NCI-H2081 treated with DMSO at 0.1 percent for 48 hours (cell line): Measurements from ENCODE around the gene ITPR1.
A peak's percentile ranks its signal among the peaks of the same experiment; 100 is the strongest.
"Not testable (repeated sequence)": the region's sequence is repeated elsewhere in the genome, so short reads cannot be mapped to it uniquely, and the experiment has no call there.

Experiments used
- DNase-seq: peaks from one replicate; lab custom pipeline; 2025; lab: John Stamatoyannopoulos, UW

The ITPR1 gene

DNA sequence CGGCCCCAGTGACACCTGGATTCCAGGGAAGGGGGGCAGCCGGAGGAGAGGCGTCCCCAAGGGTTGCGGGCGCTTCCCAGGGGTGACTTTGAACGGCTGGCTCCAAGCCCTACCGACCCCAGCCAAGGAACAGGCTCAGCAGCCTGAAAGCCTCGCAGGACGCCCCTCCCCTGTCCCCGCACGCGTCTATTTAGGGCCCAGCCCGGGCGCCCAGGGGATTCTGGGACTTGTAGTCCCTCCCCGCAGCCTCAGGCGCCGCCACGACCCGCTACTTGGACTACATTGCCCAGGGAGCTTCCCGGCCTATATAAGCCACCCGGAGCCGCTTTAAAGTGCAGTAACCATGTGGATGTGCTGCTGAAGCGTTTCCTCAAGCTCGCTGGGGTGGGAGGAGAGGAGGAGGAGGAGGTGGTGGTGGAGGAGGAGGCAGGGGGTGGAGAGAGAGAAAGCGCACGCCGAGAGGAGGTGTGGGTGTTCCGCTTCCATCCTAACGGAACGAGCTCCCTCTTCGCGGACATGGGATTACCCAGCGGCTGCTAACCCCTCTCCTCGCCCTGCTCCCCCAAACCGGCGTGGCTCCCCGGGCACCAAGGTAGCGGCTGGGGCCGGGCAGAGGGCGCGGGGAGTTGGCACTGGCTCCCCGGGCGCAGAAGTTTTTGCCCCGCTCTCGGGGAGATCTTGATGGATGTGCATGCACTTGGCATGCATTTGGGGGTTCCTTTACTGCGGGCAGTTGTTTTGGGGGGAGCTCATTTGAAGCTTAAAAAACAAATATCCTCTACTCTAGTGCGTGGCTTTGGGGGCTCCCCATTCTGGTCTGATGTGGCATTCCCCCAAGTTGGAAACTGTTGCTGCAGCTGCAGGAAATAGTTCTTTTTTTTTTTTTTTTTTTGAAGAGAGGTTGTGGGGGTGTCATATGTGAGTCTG lies at the start of gene ITPR1:
Gene ITPR1, plus strand, starts transcription at position 335 of the 927 bp plus-strand sequence. CDS start 23,144 bp downstream, outside the sequence.
- DNase-seq: peak; percentile 74

DNA sequence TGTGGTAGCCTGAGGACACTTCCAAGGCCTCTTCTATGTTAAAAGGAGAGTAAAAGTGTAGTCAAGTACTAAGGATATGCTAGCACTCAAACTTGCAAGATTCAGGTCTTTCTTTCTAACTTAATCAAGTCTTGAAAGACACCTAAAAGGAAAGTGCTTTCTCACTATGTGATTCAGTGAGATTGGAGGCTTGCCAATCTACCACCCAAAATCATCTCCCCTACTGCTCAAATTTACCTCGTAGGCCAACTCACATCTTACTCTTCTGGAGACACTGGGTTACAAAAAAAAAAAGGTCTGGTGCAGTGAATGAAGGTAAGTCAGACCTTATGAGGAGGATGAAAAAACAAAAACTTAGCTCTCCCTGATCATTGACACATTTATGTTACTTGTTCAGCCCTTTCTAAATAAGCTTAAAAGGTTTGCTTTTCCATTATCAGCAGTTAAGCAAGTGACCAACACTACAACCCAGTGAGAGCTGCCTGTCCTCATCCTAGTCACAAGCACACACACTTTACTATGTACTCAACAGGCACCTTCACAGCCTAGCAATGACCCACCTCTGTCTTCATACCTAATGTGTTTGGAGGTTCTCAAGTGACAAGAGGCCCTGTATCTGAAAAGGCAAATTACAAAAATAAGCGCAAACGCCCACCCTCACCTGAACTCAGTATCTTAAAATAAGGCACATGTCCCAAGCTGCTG lies 45.7 kb upstream of the ITPR1 start:
- DNase-seq: no peak

DNA sequence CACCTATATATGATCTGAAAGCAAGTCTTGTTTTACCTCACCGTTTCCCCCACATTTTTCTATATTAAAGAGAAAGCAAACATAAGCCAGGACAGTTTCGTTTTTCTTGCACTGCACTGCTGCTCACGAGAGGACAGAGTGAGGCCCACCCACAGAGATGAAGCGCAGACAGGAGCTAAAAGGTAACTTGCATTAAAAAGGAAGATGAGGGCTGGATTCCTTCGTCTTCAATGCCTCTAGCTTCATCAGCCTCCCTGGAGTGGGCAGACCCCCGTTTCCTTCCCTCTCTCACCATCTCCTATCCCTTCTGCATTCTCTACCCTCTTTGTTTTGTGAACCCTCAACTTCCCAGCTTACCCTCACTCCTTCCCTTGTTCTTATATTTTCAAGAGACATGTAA lies 45.0 kb upstream of the ITPR1 start:
- DNase-seq: no peak

DNA sequence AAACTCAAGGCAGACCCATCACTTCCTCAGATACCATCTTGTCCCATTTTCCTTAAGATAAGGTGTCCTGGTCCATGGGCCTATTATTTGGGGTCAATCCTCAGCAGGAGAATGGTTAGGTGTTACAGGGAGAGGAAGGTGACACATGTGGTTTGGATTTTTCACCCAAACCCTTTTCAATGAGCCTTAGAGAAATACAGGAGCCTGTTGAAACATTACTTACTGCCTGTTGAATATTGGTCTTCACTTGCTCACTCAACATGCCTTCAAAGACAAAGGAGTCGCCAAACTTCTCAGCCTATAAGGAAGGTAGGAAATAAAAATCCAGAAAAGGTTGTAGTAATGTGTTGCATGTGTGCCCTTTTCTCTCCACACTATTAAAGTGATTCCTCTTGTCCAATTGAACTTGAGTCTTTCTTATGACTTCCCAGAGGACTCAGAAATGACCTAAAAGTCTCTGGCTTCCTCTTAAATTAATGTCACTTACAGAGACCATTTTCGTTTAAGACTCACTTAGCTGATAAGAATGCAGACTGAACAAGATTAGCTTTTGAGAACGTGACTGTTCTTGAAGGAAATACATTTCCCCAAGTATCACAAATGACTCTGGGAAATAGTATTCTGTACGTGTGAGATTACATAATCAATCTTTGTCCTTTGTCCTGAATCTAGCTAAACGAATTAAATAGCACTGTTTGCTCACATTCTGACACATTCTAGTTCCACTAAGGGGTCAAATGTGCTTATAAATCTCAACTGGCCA lies 43.9 kb upstream of the ITPR1 start:
- DNase-seq: no peak

DNA sequence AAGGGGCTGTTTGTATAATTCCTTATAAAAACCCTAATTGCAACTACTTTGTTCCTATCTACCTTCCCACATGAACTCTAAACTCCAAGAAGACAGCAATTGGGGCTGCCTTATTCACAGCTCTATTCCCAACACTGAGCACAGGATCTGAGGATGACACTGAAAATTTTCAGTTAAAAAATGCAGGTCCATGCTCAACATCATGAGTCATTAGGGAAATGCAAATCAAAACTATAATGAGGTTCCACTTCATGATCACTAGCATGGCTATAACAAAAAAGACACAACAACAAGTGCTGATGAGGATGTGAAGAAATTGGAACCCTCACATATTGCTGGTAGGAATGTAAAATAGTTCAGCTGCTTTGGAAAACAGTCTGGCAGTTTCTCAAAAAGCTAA lies 39.0 kb upstream of the ITPR1 start:
- DNase-seq: no peak

DNA sequence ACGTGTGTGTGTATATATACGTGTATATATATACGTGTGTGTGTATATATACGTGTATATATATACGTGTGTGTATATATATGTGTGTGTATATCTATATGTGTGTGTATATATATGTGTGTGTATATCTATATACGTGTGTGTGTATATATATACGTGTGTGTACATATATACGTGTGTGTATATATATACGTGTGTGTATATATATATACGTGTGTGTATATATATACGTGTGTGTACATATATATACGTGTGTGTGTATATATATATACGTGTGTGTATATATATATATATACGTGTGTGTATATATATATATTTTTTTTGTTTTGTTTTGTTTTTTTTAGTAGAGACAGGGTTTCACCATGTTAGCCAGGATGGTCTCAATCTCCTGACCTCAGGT lies 36.4 kb upstream of the ITPR1 start:
- DNase-seq: not testable (repeated sequence)

DNA sequence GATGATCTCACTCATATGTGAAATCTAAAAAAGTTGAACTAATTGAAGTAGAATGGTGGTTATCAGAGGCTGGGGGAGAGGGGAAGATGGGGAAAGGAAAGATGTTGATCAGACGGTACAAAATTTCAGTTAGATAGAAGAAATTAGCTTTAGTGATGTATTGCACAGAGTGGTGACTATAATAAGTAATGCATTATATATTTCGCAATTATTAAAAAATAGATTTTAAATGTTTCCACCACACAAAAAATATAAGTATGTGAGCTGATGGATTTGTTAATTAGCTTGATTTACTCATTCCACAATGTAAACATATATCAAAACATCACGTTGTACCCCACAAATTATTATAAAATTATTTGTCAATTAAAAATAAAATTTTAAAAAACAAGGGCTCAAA lies 34.2 kb upstream of the ITPR1 start:
- no peak for DNase-seq

DNA sequence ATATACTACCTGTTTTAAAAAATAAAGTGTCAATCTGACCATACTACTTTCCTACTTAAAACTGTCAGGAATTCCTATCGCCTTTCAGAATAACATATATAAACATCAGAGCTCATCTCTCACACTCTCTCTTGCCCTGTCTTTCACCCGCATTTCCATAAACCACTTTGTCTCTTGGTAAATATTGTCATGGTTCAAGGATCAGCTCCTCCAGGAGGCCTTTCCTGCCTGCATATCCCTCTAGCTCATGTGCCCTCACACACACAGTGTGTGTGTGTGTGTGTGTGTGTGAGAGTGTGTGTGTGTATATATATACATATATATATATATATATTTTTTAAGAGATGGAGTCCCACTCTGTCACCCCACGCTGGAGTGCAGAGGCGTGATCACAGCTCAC lies 32.8 kb upstream of the ITPR1 start:
- no peak for DNase-seq

DNA sequence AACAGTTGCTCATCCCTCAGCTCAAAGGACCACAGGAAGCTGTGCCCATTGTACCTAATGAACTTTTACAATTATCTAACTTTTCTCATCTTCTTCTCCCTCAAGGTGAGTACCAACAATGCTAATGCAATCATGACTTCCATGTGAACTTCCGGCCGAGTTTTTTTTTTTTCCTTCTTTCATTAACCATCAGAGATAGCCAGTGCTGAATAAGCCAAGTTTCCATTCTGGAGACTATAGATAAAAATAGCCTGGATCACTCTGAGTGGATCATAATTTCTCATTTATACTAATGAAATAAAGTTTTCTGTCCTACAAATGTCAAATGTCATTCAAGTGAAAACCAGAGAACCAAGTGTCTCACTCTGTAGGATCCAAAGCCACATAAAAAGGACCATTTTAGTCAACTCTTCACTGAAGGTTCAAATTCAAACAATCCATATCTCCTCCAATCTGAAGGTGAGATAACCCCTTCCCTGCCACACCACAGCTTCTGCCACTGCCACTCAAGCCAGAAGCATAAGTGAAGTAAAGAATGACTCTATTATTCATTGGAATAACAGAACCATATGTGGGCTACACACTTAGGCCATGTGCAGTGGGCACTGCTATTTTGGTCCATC lies 31.6 kb upstream of the ITPR1 start:
- no peak for DNase-seq

DNA sequence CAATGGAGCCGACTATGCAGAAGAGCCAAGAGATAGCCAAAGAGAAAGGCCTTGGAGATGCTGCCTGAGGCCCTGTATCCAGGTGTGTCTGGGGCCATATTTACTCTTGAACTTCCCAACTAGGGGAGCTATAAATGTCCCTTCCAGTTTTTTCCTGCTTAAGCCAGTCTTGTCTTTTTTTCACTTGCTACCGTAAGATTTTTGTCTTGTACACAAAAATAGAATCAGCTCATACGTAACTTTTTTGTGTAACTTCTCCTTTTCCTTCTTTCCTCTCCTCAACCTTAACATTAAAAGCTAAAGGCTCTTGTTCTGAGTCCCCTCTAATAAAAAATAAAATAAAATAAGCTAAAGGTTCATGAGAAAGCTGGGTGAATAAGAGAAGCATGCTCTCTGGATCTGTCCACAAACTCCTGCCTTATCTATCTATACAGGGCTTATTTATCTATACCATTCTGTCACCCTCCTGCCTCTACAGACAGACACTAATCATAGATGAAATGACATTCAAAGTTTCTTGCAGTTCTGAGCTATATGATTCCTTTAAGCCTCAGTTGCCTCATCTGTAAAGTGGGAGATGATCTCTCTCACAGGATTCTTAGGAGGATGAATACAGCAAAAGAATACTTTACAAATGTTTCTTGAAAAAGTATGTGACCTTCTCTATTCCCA lies 30.6 kb upstream of the ITPR1 start:
- no peak for DNase-seq

DNA sequence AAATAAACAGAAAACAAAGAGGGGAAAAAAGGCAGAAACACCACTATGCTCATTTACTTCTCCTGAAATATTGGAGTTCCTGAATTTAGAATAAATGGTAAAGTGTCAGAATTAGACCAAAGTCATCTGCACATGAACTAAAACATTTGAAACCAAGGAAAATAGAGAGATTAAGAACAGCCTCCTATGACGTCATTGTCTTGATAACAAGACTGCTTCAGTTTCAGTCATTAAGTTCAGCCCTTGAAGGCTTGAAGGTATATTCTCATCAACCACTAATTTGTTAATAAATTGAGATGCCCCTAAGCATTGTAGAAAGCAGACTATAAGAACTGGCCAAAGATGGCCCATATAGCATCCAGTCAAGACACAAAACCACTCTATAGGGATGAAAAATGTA lies 28.6 kb upstream of the ITPR1 start:
- no peak for DNase-seq

DNA sequence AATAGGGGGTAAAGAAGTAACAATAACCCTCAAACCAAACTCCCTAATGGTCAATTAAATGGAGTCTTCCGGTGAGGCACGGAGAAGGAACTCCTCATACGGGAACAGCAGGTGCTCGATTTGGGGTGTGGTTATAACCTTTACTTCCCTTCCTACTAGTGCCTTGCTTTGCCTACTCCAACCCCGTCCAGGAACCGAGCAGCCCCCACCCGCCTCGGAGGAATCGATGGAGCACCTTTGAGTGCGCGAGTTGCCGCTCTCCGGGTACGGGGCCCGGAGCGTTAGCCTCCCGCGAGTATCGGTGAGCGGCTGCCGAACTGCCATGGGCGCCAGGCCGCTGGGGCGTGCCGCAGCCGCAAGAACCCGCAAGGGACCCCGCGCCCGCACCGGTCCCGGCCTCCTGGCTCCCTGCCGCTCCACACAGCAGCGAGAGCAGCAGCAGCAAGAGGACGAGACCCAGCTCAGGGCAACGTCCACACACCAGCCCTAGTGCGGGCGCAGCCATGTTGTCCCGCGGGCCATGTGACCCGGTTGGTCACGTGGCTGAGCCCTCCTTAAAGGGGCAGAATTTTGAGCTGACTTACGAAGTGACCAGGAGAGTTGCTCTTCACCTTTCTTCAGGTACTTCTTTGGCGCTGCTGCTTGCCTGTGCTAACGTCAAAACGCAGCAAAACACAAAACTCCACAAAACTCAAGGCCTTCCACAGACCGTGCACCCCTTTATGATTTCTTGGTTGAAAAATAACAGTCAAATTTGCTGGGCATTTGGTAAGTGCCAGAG lies 26.2 kb upstream of the ITPR1 start, which contains the start of gene SUMF1:
Gene SUMF1, minus strand, starts transcription at position 529 of the 781 bp plus-strand sequence. Its CDS starts 24 bp downstream, at position 505.
- DNase-seq: no peak

DNA sequence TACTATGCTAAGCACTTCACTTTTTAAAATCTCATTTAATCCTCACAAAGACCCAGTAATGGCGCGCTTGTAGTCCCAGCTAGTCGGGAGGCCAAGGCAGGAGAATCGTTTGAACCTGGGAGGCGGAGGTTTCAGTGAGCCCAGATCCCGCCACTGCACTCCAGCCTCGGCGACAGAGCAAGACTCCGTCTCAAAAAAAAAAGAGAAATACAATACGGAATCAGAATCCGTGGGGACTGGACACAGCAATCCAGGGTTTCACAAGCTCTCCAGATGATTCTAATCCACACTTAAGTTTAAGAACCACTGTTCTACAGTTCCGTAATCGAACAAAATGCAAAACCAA lies 25.7 kb upstream of the ITPR1 start:
- no peak for DNase-seq

DNA sequence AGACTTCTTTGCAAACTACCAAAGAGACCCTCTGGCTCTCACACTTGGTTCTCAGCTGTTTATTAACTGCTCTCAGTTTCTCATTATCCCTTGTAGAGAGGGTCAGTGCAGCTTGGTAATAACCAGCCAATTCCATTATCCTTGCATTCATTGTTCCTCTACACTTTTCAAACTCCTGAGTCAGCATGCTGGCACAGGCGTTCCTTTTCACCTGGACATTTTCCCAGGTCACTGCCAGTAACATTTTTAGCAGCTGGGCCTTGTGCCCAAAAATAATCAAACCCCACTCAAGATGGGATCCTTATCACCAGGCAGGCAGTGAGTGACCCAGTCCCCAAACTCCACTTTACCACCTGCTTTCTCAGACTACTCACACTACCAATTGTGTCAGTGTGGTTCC lies 21.2 kb upstream of the ITPR1 start:
- DNase-seq: no peak

DNA sequence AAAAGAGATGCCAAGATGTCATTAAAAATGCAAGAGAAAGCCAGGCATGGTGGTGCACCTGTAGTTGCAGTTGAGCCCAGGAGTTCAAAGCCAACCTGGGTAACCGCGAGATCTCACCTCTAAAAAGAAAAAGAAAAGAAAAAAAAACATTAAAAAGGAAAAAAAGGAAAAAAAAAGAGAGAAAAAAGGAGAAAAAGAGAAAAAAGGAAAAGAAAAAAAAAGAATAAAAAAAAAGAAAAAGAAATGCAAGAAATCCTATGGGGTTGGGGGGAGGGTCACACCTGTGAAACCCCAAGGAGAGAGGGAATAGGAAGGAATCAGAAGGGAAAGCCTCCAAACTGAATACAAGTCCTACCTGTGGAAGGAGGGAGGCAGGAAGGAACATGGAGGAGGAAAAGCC lies 20.8 kb upstream of the ITPR1 start:
- DNase-seq: no peak

DNA sequence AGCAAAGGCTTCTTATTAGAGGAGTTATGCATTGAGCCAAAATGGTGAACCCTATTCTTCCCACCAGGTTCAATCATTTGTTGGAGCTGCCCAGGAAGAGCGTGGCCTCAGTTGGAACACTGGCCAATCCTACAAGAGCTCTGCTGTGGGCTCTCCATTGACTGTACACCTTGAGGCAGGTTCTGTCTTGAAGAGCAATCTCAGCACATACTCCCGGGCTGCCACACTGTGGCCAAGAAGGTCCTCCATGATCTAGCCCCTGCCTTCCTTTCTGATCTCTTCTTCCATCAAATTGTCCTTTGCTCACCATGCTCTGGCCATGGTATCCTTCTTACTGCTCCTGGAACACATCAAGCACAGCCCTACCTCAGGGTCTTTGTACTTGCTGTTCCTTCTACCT lies 20.4 kb upstream of the ITPR1 start:
- no peak for DNase-seq

DNA sequence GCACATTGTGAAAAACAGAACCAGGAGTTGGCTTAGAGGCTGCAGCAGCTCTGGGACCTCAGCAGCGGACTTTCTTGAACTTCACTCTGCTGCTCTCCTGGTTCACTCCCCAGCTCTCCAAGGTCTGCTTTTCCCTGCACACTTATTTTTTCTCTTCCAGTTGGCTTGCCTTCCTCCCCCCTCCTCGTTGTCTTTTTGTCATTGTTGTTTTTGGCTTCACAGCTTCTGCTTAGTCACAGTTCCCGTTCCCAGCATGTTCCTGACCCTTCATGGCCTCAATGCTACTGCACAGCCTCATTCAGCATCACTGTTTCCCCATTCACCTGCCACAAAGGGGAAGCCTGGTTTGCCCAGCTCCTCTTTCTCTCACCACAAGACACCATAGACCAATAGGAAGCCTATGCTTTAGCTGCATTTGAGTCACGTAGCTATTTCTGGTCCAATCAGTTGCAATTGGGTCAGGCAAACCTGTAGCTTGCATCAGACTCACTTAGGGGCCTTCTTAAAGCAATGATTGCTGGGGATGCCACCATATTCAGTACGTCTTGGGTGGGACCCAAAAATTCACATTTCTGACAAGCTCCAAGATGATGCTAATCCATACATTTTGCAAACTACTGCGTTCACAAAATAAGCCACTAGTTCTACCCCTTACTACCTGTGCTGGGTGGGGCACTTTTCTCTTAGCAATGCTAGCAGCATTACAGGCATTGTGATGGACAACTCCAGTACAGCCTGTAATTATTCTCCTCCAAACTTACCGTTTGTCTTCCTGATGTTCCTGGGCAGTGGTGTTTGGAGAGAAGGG lies 18.3 kb upstream of the ITPR1 start:
- no peak for DNase-seq

DNA sequence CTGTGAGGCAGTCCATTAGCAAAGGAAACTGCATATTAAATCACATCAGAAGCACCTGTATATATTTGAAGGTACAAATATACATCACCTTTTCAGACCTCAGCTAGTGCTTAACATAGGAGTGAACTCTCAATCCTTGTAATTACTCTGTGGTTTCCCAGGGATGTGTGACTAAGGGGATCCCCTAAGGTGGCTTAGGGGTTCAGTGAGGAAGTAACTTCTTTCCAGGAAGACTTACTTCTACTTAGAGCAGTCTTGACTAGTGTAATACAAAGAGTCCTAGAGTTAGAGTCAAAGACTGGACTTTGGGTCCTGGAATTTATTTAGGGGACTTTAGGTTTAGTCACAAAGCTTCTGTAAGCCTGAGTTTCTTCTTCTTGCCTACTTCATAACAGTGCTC lies 17.3 kb upstream of the ITPR1 start:
- DNase-seq: no peak

DNA sequence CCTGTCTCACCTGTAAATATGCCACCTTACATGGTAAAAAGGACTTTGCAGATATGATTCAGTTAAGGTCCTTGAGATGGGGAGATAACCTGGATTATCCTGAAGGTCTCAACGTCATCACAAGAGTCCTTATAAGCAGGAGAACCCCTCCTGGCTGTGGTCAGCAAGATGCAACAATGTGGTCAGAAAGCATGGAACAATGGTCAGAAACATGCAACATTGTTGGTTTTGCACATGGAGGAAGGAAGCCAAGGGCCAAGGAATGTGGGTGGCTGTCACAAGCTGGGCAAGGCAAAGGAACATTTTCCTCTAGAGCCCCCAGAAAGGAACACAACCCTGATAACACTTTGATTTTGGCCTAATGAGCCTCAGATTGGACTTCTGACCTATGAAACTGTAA lies 16.7 kb upstream of the ITPR1 start:
- DNase-seq: no peak

DNA sequence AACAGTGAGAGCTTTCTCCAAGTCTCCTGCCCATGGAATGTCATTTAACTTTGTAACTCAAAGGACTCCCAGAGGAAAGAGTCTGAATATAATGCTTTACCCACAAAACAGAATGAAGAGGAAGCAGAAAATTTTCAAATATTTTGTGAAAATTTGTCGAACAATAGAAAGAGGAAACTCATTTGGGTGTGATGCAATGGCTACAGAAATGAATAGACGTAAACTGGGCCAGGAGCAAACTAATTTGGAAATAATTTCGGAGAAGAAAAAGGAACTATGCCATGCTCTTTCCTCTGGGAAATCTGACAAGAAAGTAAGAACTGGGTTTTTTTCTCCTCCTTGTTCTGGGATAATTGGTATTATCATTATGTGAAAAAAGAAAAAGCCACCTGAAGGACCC lies 14.9 kb upstream of the ITPR1 start:
- no peak for DNase-seq
